Karpas-422 (cell line): ENCODE measurements around the gene PDCD5. TPM values are rescaled to one million over a fixed set of nuclear protein-coding genes. Genes with fewer than 3 reads are reported as not detected.

Experiments
- DNase-seq: peaks from one replicate; pipeline ENCODE4 v3.0.0-alpha.2; 2015
- H2AFZ ChIP-seq: fragments of 200-600 bp; sonication (generic); 2 replicates; pipeline ENCODE4 v1.6.1; 2014; ENCODE audit warnings: antibody characterized with exemption, low read length, mixed read lengths
- H3K27ac ChIP-seq: fragments of 200-600 bp; sonication (generic); 2 replicates; pipeline ENCODE4 v1.5.1; 2014; ENCODE audit warnings: mild to moderate bottlenecking, low read length, moderate library complexity
- H3K27me3 ChIP-seq: fragments of 200-600 bp; sonication (generic); 2 replicates; pipeline ENCODE4 v1.6.1; 2014; ENCODE audit warnings: low read length, mixed read lengths
- H3K36me3 ChIP-seq: fragments of 200-600 bp; sonication (generic); 2 replicates; pipeline ENCODE4 v1.6.1; 2014; ENCODE audit warnings: low read length, mixed read lengths; ENCODE audit not compliant: insufficient read depth
- H3K4me1 ChIP-seq: fragments of 200-600 bp; sonication (generic); 2 replicates; pipeline ENCODE4 v1.6.1; 2014; ENCODE audit warnings: mild to moderate bottlenecking, low read length, mixed read lengths
- H3K4me2 ChIP-seq: fragments of 200-600 bp; sonication (generic); 2 replicates; pipeline ENCODE4 v1.6.1; 2014; ENCODE audit warnings: low read length, low read depth, mild to moderate bottlenecking; ENCODE audit not compliant: poor library complexity, severe bottlenecking
- H3K4me3 ChIP-seq: fragments of 200-600 bp; sonication (generic); 2 replicates; pipeline ENCODE4 v1.5.1; 2014; ENCODE audit warnings: mild to moderate bottlenecking, antibody characterized with exemption, low read length, mixed read lengths
- H3K79me2 ChIP-seq: fragments of 200-600 bp; sonication (generic); 2 replicates; pipeline ENCODE4 v1.6.1; 2014; ENCODE audit warnings: mild to moderate bottlenecking, low read length, mixed read lengths
- H3K9ac ChIP-seq: fragments of 200-600 bp; sonication (generic); 2 replicates; pipeline ENCODE4 v1.6.0; 2014; ENCODE audit warnings: low read length
- H3K9me2 ChIP-seq: fragments of 200-600 bp; sonication (generic), shearing (Covaris generic); replicated peaks from 2 replicates; pipeline ENCODE4 v1.6.0; 2014; ENCODE audit warnings: mild to moderate bottlenecking, low read length, moderate library complexity; ENCODE audit not compliant: insufficient read depth
- H3K9me3 ChIP-seq: fragments of 300-700, 200-600 bp; sonication (generic); 2 replicates; pipeline ENCODE4 v1.6.1; 2014; ENCODE audit warnings: low read length, mixed read lengths
- H4K20me1 ChIP-seq: fragments of 200-600 bp; sonication (generic); 2 replicates; pipeline ENCODE4 v1.6.1; 2014; ENCODE audit warnings: mild to moderate bottlenecking, antibody characterized with exemption, low read length, low read depth; ENCODE audit not compliant: insufficient read depth
- small RNA-seq: library from RNA; depleted of rRNA; stranded (forward); fragments of <200 nt; gene quantifications from one replicate; pipeline ENCODE3, GENCODE V24; 2014
- total RNA-seq: library from RNA; depleted of rRNA; stranded (reverse); fragments of >200 nt; shearing (Covaris generic); gene quantifications from 2 replicates; pipeline ENCODE4 v1.2.3, GENCODE V29; 2014; ENCODE audit warnings: low replicate concordance; rRNA removed

Gene PDCD5
- total RNA-seq, 1 experiment from 2014 or later: 115 TPM

DNA sequence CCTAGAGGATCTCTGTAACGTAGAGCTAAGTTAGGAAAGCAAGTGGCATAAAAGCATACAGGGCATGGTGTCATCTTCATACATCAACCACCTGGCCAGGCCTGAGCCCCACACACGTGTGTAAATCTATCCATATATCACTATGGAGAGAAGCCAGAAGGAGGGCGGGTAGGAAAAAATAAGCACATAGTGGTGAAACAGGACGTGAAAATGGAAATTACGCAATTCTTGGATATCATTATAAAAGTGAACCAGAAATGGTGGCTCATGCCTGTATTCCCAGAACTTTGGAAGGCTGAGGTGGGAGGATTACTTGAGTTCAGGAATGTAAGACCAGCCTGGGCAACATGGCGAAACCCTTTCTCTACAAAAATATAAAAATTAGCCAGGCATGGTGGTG, 43.4 kb downstream of the PDCD5 start:
- Histone ChIP-seq H3K27ac (no peak overlapping the region), H3K4me1 (no peaks in the 10 kb centered on the region), H3K9me3 (no peaks in the 10 kb centered on the region), H3K27me3 (no peaks in the 10 kb centered on the region), H3K9ac (no peak overlapping the region), H3K79me2 (no peaks in the 10 kb centered on the region), H3K4me2 (no peak overlapping the region), H4K20me1 (no peaks in the 10 kb centered on the region), H3K9me2 (no peaks in the 10 kb centered on the region), H3K4me3 (no peak overlapping the region), H2AFZ (no peak overlapping the region), H3K36me3 (peaks cover 5% of the 10 kb centered on the region; the same call in 1 of the 2 replicates)
- no peak for DNase-seq

DNA sequence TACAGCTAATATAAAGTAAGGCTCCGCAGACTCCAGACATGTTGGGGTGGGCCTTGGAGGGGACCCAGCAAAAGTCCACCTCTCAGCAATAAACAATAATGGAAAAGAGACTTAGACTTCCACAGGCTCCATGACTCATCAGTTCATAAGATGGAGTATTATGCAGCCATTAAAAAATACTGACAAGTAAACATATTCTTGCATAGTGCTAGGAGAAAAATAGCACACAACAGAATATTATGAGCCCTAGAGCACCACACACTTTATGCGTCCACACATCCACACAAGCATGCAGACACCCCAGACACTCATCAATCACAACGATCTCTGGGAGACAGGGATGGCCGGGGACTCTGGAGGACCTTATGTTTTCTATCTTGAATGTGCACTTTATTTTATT, 46.0 kb downstream of the PDCD5 start:
- H3K27ac ChIP-seq: no peak overlapping the region
- H3K27me3 ChIP-seq: no peaks in the 10 kb centered on the region
- H3K79me2 ChIP-seq: no peaks in the 10 kb centered on the region
- DNase-seq: no peak
- peaks cover 9% of the 10 kb centered on the region for H3K36me3 ChIP-seq
- H4K20me1 ChIP-seq: no peaks in the 10 kb centered on the region
- no peak overlapping the region for H3K4me2 ChIP-seq
- no peaks in the 10 kb centered on the region for H3K9me3 ChIP-seq
- H3K9ac ChIP-seq: no peak overlapping the region
- H3K9me2 ChIP-seq: no peaks in the 10 kb centered on the region
- H2AFZ ChIP-seq: no peak overlapping the region
- no peak overlapping the region for H3K4me3 ChIP-seq
- H3K4me1 ChIP-seq: no peaks in the 10 kb centered on the region

DNA sequence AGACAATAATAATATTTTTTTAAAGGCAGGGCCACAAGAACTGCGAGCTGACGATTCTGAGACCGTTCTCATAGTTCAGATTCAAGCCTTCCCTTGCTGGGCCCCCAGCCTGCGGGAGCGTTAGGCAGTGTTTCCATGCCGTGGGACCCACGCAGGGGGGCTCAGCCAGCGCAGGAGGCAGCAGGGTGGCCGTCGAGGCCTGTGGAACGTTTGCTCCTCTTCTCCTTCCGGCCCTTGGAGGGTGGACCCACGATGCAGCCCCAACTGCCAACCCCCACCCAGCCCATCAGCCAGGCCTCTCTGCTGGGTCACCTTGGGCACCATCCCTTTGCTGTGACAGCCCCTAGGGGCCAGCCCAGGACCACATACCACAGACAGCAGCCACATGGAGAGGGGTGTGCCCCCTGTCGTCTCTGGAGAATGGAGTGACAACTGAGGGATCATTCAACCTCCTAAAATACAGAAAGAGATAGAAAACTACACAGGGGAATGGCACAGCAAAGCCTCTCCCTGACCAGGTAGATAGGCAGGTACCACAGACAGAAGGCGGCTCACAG, 46.8 kb downstream of the PDCD5 start:
- Histone ChIP-seq H3K4me1 (no peaks in the 10 kb centered on the region), H3K79me2 (no peaks in the 10 kb centered on the region), H3K36me3 (peaks cover 9% of the 10 kb centered on the region), H3K27ac (no peak overlapping the region), H2AFZ (no peak overlapping the region), H3K9me2 (no peaks in the 10 kb centered on the region), H4K20me1 (no peaks in the 10 kb centered on the region), H3K4me2 (no peak overlapping the region), H3K9me3 (no peaks in the 10 kb centered on the region), H3K27me3 (no peaks in the 10 kb centered on the region), H3K4me3 (no peak overlapping the region), H3K9ac (no peak overlapping the region)
- DNase-seq: no peak

- Histone ChIP-seq H3K9me3 (no peaks in the 10 kb centered on the region), H3K79me2 (no peaks in the 10 kb centered on the region)
These were observed 49.3 kb downstream of the PDCD5 start for GRCh38 chr19:32630338-32630737.

GRCh38 chr19:32631381-32631780, 50.4 kb downstream of the PDCD5 start:
- Histone ChIP-seq H3K27ac (no peak overlapping the region), H3K4me1 (no peaks in the 10 kb centered on the region), H3K9ac (no peak overlapping the region), H3K79me2 (no peaks in the 10 kb centered on the region), H3K9me2 (no peaks in the 10 kb centered on the region), H3K4me3 (no peak overlapping the region), H3K27me3 (no peaks in the 10 kb centered on the region), H3K4me2 (no peak overlapping the region), H4K20me1 (no peaks in the 10 kb centered on the region), H3K36me3 (peaks cover 9% of the 10 kb centered on the region; the same call in 1 of the 2 replicates), H2AFZ (no peak overlapping the region), H3K9me3 (no peaks in the 10 kb centered on the region)
- DNase-seq: no peak

More at GRCh38 chr19:32630338-32630737, 49.3 kb downstream of the PDCD5 start:
- H3K9ac ChIP-seq: no peak overlapping the region
- H3K4me3 ChIP-seq: no peak overlapping the region
- DNase-seq: peak; percentile 17
- H3K27ac ChIP-seq: no peak overlapping the region
- no peaks in the 10 kb centered on the region for H3K9me2 ChIP-seq
- H3K36me3 ChIP-seq: peaks cover 4% of the 10 kb centered on the region; the same call in 1 of the 2 replicates
- H4K20me1 ChIP-seq: no peaks in the 10 kb centered on the region
- H3K4me1 ChIP-seq: no peaks in the 10 kb centered on the region
- no peak overlapping the region for H3K4me2 ChIP-seq
- H2AFZ ChIP-seq: no peak overlapping the region
- no peaks in the 10 kb centered on the region for H3K27me3 ChIP-seq

Small RNAs within 50 kb of the gene (small RNA-seq; reads per million reads assigned to genes)
- not detected for gene SNORA68B

Other genes with a start within 250 kb of the PDCD5 start
- 11.1 and 14.6 TPM in 2 replicates for gene ZNF507, start 235.6 kb upstream of the PDCD5 start, total RNA-seq
- gene DPY19L3, start 175.4 kb upstream of the PDCD5 start, total RNA-seq: 30.6 and 45.1 TPM in 2 replicates
- 35.0 and 48.1 TPM in 2 replicates for gene ANKRD27, start 94.0 kb downstream of the PDCD5 start, total RNA-seq
- gene RGS9BP, start 94.7 kb downstream of the PDCD5 start, total RNA-seq: 0.87 TPM in 1 of 2 replicates, not detected in the other
- 17.0 and 19.6 TPM in 2 replicates for gene NUDT19, start 110.6 kb downstream of the PDCD5 start, total RNA-seq
- not detected in 2 replicates for gene TDRD12, start 138.6 kb downstream of the PDCD5 start, total RNA-seq